Measurements from ENCODE around the gene WDFY4. TPM values are rescaled to one million over a fixed set of nuclear protein-coding genes. Genes with fewer than 3 reads are reported as not detected.

Gene WDFY4
- total and polyA plus RNA-seq, 9 of the 15 experiments (the other 6 are each of a cell fraction or from before 2014, with no cell fraction given), result 0.01 to 0.02 (median 0.01) TPM; not detected in 6

DNA sequence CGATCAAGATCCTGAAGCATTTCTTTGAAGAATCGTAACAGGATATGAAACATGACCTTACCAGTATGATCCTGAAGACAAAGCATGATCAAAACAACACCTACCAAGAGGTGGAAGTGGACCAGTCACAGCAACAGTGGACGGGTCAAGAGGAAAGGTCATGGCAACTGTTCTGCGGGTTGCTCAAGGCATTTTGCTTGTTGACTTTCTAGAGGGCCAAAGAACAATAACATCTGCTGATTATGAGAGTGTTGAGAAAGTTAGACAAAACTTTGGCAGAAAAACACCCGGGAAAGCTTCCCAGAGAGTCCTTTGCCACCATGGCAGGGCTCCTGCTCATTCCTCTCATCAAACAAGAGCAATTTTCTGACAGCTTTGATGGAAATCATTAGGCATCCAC lies 320.6 kb downstream of the WDFY4 start:
- no peaks in the 10 kb centered on the region for H4K20me1 ChIP-seq (replicated peaks; ENCODE audit: control insufficient read depth, insufficient read depth, low read length)
- 19% methylated on average over 5 of the region's 5 CpGs for WGBS (ENCODE audit: insufficient coverage, low coverage, missing lambda C conversion rate)
- intact Hi-C loops (cut with micrococcal nuclease) (no loop called here), in situ Hi-C loops (cut with MboI) (no loop called here)
- FAIRE-seq (peak; percentile 11), DNase-seq (ENCODE audit: extremely low read depth in 1 of 4, low spot score in 3 of 4) (no peak), ATAC-seq (no peak)
- POLR2A ChIA-PET, result interaction anchor here (0.6 kb wide), 1 partner anchor 638 kb away, joined by 3 read pairs; no protein-coding TSS in a partner anchor
- H2AFZ ChIP-seq (ENCODE audit: low read depth, low read length), result no peak overlapping the region
- CTCF ChIA-PET (ENCODE audit: low intra/inter-chr PET ratio), result no interaction called here
- no peak overlapping the region for H3K4me3 ChIP-seq
- H3K79me2 ChIP-seq (ENCODE audit: control insufficient read depth, insufficient read depth, low read length), result no peaks in the 10 kb centered on the region
- no peaks in the 10 kb centered on the region for H3K9me1 ChIP-seq (ENCODE audit: control insufficient read depth, insufficient read depth, low read length)
- no peak overlapping the region for H3K4me2 ChIP-seq (ENCODE audit: insufficient read depth, low read length)
- no peaks in the 10 kb centered on the region for H3K27me3 ChIP-seq (ENCODE audit: control insufficient read depth in 2 of 2, insufficient read depth in 2 of 2, low read length in 2 of 2)
- no TSS peak for BruUV-seq (replicated peaks)
- H3K9ac ChIP-seq (ENCODE audit: insufficient read depth in 1 of 2, low read depth in 2 of 2, low read length in 2 of 2), result no peak overlapping the region
- TF ChIP-seq, protein P1, sequence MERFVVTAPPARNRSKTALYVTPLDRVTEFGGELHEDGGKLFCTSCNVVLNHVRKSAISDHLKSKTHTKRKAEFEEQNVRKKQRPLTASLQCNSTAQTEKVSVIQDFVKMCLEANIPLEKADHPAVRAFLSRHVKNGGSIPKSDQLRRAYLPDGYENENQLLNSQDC (CRISPR knock-in tag; IDR thresholded peaks at IDR 0.05), result no peak
- H3K36me3 ChIP-seq (ENCODE audit: control insufficient read depth, insufficient read depth, low read length), result no peaks in the 10 kb centered on the region
- H3K27ac ChIP-seq (ENCODE audit: extremely low read depth, low read depth, low read length), result no peak overlapping the region
- H3K4me1 ChIP-seq (replicated peaks in 1 of 2; ENCODE audit: control insufficient read depth in 2 of 2, insufficient read depth in 2 of 2, low read length in 2 of 2), result peaks cover 27 to 30% of the 10 kb centered on the region in 2 experiments
- H3K9me3 ChIP-seq (replicated peaks; ENCODE audit: control insufficient read depth, insufficient read depth, low read depth, low read length), result no peaks in the 10 kb centered on the region

- Histone ChIP-seq H4K20me1 (replicated peaks; ENCODE audit: control insufficient read depth, insufficient read depth, low read length) (no peaks in the 10 kb centered on the region), H3K4me3 (no peak overlapping the region), H3K9me3 (replicated peaks; ENCODE audit: control insufficient read depth, insufficient read depth, low read depth, low read length) (no peaks in the 10 kb centered on the region), H3K36me3 (ENCODE audit: control insufficient read depth, insufficient read depth, low read length) (no peaks in the 10 kb centered on the region), H3K79me2 (ENCODE audit: control insufficient read depth, insufficient read depth, low read length) (no peaks in the 10 kb centered on the region), H3K9me1 (ENCODE audit: control insufficient read depth, insufficient read depth, low read length) (no peaks in the 10 kb centered on the region), H3K27me3 (ENCODE audit: control insufficient read depth in 2 of 2, insufficient read depth in 2 of 2, low read length in 2 of 2) (no peaks in the 10 kb centered on the region; a peak in 1 of 5 replicates), H3K27ac (ENCODE audit: extremely low read depth, low read depth, low read length) (no peak overlapping the region), H3K4me2 (ENCODE audit: insufficient read depth, low read length) (no peak overlapping the region), H3K9ac (ENCODE audit: insufficient read depth in 1 of 2, low read depth in 2 of 2, low read length in 2 of 2) (no peak overlapping the region), H3K4me1 (replicated peaks in 1 of 2; ENCODE audit: control insufficient read depth in 2 of 2, insufficient read depth in 2 of 2, low read length in 2 of 2) (peaks cover 16 to 19% of the 10 kb centered on the region in 2 experiments; a peak in 4 of 5 replicates), H2AFZ (ENCODE audit: low read depth, low read length) (no peak overlapping the region)
- no peak for TF ChIP-seq HEY1 (CRISPR knock-in tag; IDR thresholded peaks at IDR 0.05; ENCODE audit: borderline replicate concordance)
- TF ChIP-seq ZNF165 (CRISPR knock-in tag; IDR thresholded peaks at IDR 0.05; ENCODE audit: borderline replicate concordance), result no peak
- TF ChIP-seq ZNF174 (CRISPR knock-in tag; IDR thresholded peaks at IDR 0.05), result no peak
- TF ChIP-seq HNRNPL (IDR thresholded peaks at IDR 0.05; ENCODE audit: low read depth, low read length), result no peak
- no peak for TF ChIP-seq DACH1 (IDR thresholded peaks at IDR 0.05; ENCODE audit: partially characterized antibody)
- no peak for TF ChIP-seq ZNF140 (CRISPR knock-in tag; IDR thresholded peaks at IDR 0.05)
- no peak for TF ChIP-seq TRIM24 (IDR thresholded peaks at IDR 0.05)
- TF ChIP-seq BCOR (IDR thresholded peaks at IDR 0.05), result no peak
- intact Hi-C loops (cut with micrococcal nuclease), result no loop called here
- POLR2A ChIA-PET, result interaction anchor here (0.8 to 3.2 kb wide), 4 partner anchors 10 to 345 kb away, joined by 3 to 20 read pairs (median 6); no protein-coding TSS in a partner anchor
- peak; percentile 35 for FAIRE-seq
- CTCF ChIA-PET (ENCODE audit: low intra/inter-chr PET ratio), result no interaction called here
- no peak for DNase-seq (ENCODE audit: extremely low read depth in 1 of 4, low spot score in 3 of 4)
- in situ Hi-C loops (cut with MboI), result no loop called here
- no TSS peak for BruUV-seq (replicated peaks)
- no peak for ATAC-seq
- 7% methylated on average over 5 of the region's 5 CpGs for WGBS (ENCODE audit: insufficient coverage, low coverage, missing lambda C conversion rate)
Measured at GRCh38 chr10:49007129-49007528, 322.5 kb downstream of the WDFY4 start.
